ENCODE results near the gene CCDC85C. TPM values are rescaled to one million over a fixed set of nuclear protein-coding genes. Genes with fewer than 3 reads are reported as not detected.

The CCDC85C gene
- total RNA-seq, 1 experiment from 2014 or later: 33.2 TPM

DNA sequence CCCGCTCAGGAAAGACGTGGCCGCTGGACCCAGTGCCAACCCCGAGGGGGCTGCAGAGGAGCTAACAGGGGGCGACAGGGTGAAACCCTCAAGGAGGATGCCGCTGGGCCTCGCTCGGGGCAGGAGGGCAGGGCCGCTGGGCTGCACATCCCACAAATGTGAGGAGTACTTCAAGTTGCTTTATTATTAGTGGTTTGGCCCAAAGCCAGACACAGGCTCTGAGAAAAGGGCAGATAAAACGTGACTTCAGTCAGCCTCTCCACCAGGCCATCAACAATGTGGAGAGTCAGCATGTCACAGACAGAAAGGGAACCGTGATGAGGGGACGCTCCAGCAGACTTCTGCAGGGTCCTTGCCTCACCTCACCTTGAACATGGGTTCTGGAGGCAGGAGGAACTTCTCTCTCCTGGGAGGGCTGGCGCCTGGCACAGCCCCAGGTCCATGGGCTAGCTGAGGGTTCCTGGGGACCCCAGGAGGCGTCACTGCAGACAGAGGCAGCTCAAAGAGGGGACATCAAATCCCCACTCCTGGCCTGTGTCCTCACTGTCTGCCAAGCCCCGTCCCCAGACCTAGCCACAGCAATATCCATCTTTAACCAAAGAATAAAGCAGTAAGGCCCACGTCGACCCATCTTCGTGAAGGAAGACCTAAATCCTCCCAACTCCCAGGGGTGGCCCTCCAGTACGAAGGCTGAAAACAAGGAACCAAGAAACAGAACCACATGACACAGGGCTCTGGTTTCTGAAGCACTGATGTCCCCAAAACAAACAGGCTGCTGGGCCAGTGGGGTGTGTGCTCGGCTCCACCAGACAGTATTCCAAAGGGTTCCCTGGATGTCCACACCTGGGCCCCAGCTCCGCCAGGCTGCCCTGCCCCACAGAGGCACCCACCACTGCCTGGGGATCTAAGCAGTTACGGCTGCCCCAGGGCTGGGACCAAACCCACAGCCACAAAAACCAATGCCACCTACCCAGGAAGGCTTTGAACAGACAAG is 35.1 kb downstream of the CCDC85C start:
- H4K91ac ChIP-seq (ENCODE audit: insufficient read length, low read depth, low read length): no peak overlapping the region
- no peak overlapping the region for H2BK5ac ChIP-seq (ENCODE audit: insufficient read length, low read length)
- no peak overlapping the region for H3K23ac ChIP-seq (ENCODE audit: insufficient read length, low read depth, low read length)
- H2BK20ac ChIP-seq (ENCODE audit: low read depth, low read length, poor library complexity, severe bottlenecking): no peak overlapping the region
- H3K79me2 ChIP-seq (ENCODE audit: insufficient read depth, low read length): no peaks in the 10 kb centered on the region; the same call in 1 of the 2 replicates
- no peak overlapping the region for H2AK5ac ChIP-seq (ENCODE audit: insufficient read length, low read length)
- 0 out of 7 replicates have a peak, but pooled peaks cover 0 to 1% (median 0%) of the 10 kb centered on the region in 3 experiments for H3K36me3 Mint-ChIP-seq (ENCODE audit: insufficient read depth in 1 of 3, low read depth in 3 of 3)
- H3K79me1 ChIP-seq (ENCODE audit: insufficient read depth, low read depth, low read length, poor library complexity, severe bottlenecking): no peaks in the 10 kb centered on the region
- no peaks in the 10 kb centered on the region; a peak in 1 of 5 replicates for H3K9me3 Mint-ChIP-seq
- H3K27ac ChIP-seq (ENCODE audit: insufficient read length, low read depth, low read length): no peak overlapping the region
- H3K9me3 ChIP-seq (ENCODE audit: control insufficient read depth, low read depth, low read length): no peaks in the 10 kb centered on the region
- no peak overlapping the region for H2BK120ac ChIP-seq (ENCODE audit: low read depth, low read length, poor library complexity, severe bottlenecking)
- no peak overlapping the region for H4K5ac ChIP-seq (ENCODE audit: insufficient read length, low read depth, low read length)
- H4K8ac ChIP-seq (replicated peaks; ENCODE audit: insufficient read length, low read depth, low read length): no peak overlapping the region
- no peak overlapping the region for H2BK12ac ChIP-seq (ENCODE audit: insufficient read length, low read depth, low read length)
- no peak overlapping the region for H2AFZ ChIP-seq (ENCODE audit: low read length)
- H3K27ac Mint-ChIP-seq: peak overlapping the region in 2 of 3 experiments; percentile 39 to 52; a peak in 1 of 7 replicates
- TF ChIP-seq, protein P1, sequence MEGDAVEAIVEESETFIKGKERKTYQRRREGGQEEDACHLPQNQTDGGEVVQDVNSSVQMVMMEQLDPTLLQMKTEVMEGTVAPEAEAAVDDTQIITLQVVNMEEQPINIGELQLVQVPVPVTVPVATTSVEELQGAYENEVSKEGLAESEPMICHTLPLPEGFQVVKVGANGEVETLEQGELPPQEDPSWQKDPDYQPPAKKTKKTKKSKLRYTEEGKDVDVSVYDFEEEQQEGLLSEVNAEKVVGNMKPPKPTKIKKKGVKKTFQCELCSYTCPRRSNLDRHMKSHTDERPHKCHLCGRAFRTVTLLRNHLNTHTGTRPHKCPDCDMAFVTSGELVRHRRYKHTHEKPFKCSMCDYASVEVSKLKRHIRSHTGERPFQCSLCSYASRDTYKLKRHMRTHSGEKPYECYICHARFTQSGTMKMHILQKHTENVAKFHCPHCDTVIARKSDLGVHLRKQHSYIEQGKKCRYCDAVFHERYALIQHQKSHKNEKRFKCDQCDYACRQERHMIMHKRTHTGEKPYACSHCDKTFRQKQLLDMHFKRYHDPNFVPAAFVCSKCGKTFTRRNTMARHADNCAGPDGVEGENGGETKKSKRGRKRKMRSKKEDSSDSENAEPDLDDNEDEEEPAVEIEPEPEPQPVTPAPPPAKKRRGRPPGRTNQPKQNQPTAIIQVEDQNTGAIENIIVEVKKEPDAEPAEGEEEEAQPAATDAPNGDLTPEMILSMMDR (conservative IDR thresholded peaks at IDR 0.05): no peak
- H3K4ac ChIP-seq (ENCODE audit: low read depth, low read length): no peak overlapping the region
- no peaks in the 10 kb centered on the region for H3K23me2 ChIP-seq (ENCODE audit: insufficient read length, low read depth, low read length, poor library complexity, severe bottlenecking)
- no CpG with 5 or more reads among the region's 22 CpGs for WGBS (ENCODE audit: extremely low coverage, insufficient read length, low lambda C conversion rate)
- no peak overlapping the region for H3K9ac ChIP-seq (ENCODE audit: extremely low read depth, insufficient read length, low read length)
- peaks cover 4% of the 10 kb centered on the region; the same call in 1 of the 2 replicates for H3K4me1 ChIP-seq (ENCODE audit: insufficient read depth, low read length)
- no peak overlapping the region for H3K4me3 Mint-ChIP-seq
- H3K4me2 ChIP-seq (ENCODE audit: insufficient read depth, insufficient read length, low read length): no peak overlapping the region
- no peak overlapping the region for H2BK15ac ChIP-seq (ENCODE audit: low read depth, low read length)
- peaks cover 84 to 99% of the 10 kb centered on the region in 2 experiments for H3K4me1 Mint-ChIP-seq
- peaks cover 18% of the 10 kb centered on the region for H3K27me3 Mint-ChIP-seq (ENCODE audit: low read depth)
- H3K27me3 ChIP-seq (ENCODE audit: insufficient read depth, low read length): no peaks in the 10 kb centered on the region
- H3K18ac ChIP-seq (ENCODE audit: insufficient read length, low read depth, low read length): no peak overlapping the region
- no peaks in the 10 kb centered on the region for H4K20me1 ChIP-seq (ENCODE audit: control insufficient read depth, insufficient read depth, insufficient read length)
- no peak for DNase-seq
- H3T11ph ChIP-seq (ENCODE audit: low read length): no peak overlapping the region
- no peak overlapping the region for H3K14ac ChIP-seq (ENCODE audit: insufficient read depth, low read length)
- no peak overlapping the region for H3K56ac ChIP-seq (ENCODE audit: insufficient read length, low read depth, low read length)
